OCI-LY3 (cell line): ENCODE data around the gene PTTG2.

Source experiments
- EZH2phosphoT487 ChIP-seq: fragments of 200-600 bp; shearing (Covaris generic); IDR thresholded peaks from 2 replicates; pipeline ENCODE4 v1.6.1; 2018; ENCODE audit warnings: antibody characterized with exemption, mixed run types, low read depth
- TF ChIP-seq, protein P1 (sequence below): fragments of 200-600, 300-600 bp; sonication (generic); IDR thresholded peaks from 2 replicates; pipeline ENCODE4 v1.5.1; 2014; ENCODE audit warnings: antibody characterized with exemption, low read length, low read depth

DNA sequence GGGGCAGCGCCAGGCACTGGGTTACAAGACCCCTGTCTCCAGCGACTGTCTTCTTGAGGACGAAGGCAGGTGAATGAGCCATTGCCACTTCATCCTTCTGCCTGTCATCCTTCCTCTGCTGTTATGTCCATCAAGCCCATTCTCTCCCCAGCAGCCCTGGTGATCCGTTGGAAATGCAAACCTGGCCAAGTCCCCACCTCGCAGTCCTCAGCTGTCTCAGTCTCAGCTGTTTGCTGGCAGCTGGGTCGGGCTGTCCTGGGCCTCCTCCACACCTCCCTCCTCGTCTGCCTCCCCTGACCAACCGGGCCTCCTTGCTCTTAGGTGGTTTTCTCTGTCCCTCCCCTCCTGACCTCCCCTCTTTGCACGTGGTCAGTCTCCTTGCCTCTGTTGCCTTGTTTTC, 38.0 kb downstream of the PTTG2 start:
- no peak for TF ChIP-seq EZH2phosphoT487
- TF ChIP-seq, protein P1, sequence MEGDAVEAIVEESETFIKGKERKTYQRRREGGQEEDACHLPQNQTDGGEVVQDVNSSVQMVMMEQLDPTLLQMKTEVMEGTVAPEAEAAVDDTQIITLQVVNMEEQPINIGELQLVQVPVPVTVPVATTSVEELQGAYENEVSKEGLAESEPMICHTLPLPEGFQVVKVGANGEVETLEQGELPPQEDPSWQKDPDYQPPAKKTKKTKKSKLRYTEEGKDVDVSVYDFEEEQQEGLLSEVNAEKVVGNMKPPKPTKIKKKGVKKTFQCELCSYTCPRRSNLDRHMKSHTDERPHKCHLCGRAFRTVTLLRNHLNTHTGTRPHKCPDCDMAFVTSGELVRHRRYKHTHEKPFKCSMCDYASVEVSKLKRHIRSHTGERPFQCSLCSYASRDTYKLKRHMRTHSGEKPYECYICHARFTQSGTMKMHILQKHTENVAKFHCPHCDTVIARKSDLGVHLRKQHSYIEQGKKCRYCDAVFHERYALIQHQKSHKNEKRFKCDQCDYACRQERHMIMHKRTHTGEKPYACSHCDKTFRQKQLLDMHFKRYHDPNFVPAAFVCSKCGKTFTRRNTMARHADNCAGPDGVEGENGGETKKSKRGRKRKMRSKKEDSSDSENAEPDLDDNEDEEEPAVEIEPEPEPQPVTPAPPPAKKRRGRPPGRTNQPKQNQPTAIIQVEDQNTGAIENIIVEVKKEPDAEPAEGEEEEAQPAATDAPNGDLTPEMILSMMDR: no peak
